ENCODE data around the gene PRXL2C.

DNA sequence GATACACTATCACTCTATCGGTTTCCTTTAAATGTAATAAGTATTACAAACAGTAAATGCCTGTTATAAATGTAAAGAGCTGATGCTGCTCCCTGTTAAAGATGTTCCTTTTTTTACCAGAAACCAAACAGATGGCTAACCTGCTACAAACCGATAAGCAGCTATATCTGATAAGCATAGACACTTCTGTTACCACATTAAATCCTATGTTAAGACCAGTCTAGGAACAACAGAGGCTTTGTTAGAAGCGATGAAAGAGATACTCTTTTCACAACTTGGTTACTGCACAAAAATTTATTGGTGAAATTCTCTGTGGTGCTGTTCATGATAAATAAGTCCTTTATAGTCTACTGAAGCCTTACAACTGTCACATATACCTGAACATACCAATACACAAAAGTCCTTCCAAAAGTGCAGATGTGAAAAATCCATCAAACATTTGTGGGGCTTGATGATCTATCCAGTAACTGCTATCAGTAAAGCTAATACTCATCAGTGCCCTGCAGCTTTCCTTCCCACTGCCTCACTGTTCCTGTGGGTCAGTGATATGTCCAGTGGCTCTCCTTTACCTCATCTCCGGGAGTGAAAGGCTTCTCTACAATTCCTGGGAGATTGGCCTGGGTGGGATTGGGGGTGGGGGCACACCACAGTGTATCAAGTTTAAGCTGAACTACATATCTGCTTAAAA, 25.8 kb upstream of the PRXL2C start:
- TF ChIP-seq, protein P1, sequence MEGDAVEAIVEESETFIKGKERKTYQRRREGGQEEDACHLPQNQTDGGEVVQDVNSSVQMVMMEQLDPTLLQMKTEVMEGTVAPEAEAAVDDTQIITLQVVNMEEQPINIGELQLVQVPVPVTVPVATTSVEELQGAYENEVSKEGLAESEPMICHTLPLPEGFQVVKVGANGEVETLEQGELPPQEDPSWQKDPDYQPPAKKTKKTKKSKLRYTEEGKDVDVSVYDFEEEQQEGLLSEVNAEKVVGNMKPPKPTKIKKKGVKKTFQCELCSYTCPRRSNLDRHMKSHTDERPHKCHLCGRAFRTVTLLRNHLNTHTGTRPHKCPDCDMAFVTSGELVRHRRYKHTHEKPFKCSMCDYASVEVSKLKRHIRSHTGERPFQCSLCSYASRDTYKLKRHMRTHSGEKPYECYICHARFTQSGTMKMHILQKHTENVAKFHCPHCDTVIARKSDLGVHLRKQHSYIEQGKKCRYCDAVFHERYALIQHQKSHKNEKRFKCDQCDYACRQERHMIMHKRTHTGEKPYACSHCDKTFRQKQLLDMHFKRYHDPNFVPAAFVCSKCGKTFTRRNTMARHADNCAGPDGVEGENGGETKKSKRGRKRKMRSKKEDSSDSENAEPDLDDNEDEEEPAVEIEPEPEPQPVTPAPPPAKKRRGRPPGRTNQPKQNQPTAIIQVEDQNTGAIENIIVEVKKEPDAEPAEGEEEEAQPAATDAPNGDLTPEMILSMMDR (IDR thresholded peaks at IDR 0.05) = no peak
- TF ChIP-seq POLR2AphosphoS5 (IDR thresholded peaks at IDR 0.05; ENCODE audit: insufficient read depth in 1 of 2, low read depth in 1 of 2) = no peak

Measured in vagina (tissue), 2 donors.